ENCODE data around the gene TRPM2. TPM values are rescaled to one million over a fixed set of nuclear protein-coding genes. Genes with fewer than 3 reads are reported as not detected.

Gene TRPM2
- total RNA-seq, 1 experiment from 2014 or later, result 28.1 TPM

DNA sequence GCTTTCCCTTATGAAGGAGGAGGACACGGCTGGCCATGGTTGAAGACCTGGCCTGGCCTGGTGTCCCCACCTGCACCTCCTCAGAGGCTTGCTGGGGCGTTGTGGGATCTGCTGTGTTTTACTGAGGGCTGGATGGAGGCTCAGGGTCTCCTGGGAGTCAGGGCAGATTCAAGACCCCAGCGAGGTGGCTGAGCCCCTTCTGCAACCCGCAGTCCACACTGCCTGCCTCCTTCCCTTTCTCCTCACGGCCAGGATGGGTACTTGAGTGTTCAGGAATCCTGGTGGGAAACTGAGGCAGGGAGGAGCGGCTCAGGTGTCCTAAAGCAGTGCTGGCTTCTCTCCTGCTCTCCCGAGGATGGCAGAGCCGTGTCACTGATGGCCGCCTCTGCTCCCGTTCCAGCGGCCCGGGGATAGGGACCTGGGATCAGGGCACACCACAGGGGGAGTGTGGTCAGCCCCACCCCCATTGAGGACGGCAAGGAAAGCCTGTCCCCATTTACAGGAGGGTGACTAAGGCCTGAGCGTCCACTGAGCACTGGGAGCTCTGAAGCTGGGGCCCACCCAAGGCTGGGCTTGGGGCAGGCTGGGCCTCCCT is 47.5 kb downstream of the TRPM2 start (continued):
- TF ChIP-seq, protein P1, sequence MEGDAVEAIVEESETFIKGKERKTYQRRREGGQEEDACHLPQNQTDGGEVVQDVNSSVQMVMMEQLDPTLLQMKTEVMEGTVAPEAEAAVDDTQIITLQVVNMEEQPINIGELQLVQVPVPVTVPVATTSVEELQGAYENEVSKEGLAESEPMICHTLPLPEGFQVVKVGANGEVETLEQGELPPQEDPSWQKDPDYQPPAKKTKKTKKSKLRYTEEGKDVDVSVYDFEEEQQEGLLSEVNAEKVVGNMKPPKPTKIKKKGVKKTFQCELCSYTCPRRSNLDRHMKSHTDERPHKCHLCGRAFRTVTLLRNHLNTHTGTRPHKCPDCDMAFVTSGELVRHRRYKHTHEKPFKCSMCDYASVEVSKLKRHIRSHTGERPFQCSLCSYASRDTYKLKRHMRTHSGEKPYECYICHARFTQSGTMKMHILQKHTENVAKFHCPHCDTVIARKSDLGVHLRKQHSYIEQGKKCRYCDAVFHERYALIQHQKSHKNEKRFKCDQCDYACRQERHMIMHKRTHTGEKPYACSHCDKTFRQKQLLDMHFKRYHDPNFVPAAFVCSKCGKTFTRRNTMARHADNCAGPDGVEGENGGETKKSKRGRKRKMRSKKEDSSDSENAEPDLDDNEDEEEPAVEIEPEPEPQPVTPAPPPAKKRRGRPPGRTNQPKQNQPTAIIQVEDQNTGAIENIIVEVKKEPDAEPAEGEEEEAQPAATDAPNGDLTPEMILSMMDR (IDR thresholded peaks at IDR 0.05 in 2 of 3, conservative IDR thresholded peaks at IDR 0.05 in 1 of 3; ENCODE audit: borderline replicate concordance in 1 of 3, insufficient read depth in 1 of 3, low read depth in 2 of 3, low read length in 2 of 3), result no peak
- TF ChIP-seq SP1 (IDR thresholded peaks at IDR 0.05; ENCODE audit: low read depth), result no peak
- TF ChIP-seq POLR2A (IDR thresholded peaks at IDR 0.05; ENCODE audit: borderline replicate concordance, extremely low read depth, insufficient read depth, insufficient read length), result no peak

DNA sequence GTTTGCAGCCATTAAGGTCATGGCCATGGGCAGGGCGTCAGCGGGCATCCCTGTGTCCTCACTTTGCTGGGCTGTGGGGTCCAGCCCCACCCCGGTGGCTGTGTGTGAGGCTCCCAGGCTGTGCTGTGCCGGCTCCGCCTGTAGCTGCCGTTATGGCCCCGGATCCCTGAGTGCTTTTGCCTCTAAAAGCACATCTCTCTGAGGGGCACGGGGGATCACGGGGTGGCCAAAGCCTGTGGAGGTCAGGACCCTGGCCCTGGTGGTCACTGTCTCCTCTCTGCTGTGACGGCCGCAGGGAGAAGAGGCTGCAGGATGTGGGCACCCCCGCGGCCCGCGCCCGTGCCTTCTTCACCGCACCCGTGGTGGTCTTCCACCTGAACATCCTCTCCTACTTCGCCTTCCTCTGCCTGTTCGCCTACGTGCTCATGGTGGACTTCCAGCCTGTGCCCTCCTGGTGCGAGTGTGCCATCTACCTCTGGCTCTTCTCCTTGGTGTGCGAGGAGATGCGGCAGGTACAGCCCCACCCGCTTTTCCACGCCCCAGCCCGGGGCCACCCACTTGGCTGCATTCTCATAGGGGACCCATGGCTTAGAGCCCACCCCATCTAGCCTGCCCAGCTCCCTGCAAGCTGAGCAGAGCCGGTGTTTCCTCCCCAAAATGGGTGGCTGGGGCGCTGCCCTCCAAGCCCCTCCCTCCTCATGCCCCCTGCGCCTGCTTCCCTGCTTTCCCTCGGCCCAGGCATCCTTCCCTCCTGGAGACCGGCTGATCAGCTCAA is 48.2 kb downstream of the TRPM2 start:
- ATAC-seq (no peak), DNase-seq (ENCODE audit: low read depth, low spot score) (no peak)
- Histone ChIP-seq H3K79me2 (ENCODE audit: insufficient read depth, low read length) (no peaks in the 10 kb centered on the region), H3K9me2 (ENCODE audit: insufficient read depth) (no peaks in the 10 kb centered on the region), H4K20me1 (ENCODE audit: insufficient read depth) (no peaks in the 10 kb centered on the region), H3K4me2 (ENCODE audit: low read length) (no peak overlapping the region), H3K36me3 (ENCODE audit: control insufficient read depth in 1 of 2, insufficient read depth in 2 of 2, low read length in 2 of 2) (no peaks in the 10 kb centered on the region), H3K27ac (ENCODE audit: low read depth, low read length) (no peak overlapping the region), H3K27me3 (ENCODE audit: insufficient read depth, low read length) (no peaks in the 10 kb centered on the region), H3K9ac (ENCODE audit: low read length) (no peak overlapping the region), H2AFZ (ENCODE audit: low read depth, low read length, poor library complexity, severe bottlenecking) (no peak overlapping the region), H3K9me3 (ENCODE audit: control insufficient read depth in 1 of 2, insufficient read depth in 1 of 2, low read depth in 1 of 2, low read length in 2 of 2) (peaks cover 0 to 9% of the 10 kb centered on the region in 2 experiments; a peak in 1 of 4 replicates), H3K4me1 (ENCODE audit: control insufficient read depth in 1 of 2, insufficient read depth in 2 of 2, low read length in 2 of 2) (no peaks in the 10 kb centered on the region), H3K4me3 (replicated peaks in 1 of 2; ENCODE audit: low read depth in 1 of 2, low read length in 2 of 2) (no peak overlapping the region)
- ChIA-PET RAD21 (ENCODE audit: low non-redundant PET in 1 of 2, low total read pairs in 2 of 2, uncharacterized antibody in 2 of 2, unreplicated experiment in 2 of 2) (no interaction called here), POLR2A (no interaction called here), CTCF (no interaction called here)
- BruUV-seq (replicated peaks), result no TSS peak
- intact Hi-C loops (cut with micrococcal nuclease), result no loop called here
- TF ChIP-seq EZH2 (IDR thresholded peaks at IDR 0.05), result no peak
- no peak for TF ChIP-seq POLR2AphosphoS5 (IDR thresholded peaks at IDR 0.05; ENCODE audit: low read depth, low read length)
- TF ChIP-seq POLR2A (IDR thresholded peaks at IDR 0.05; ENCODE audit: borderline replicate concordance, extremely low read depth, insufficient read depth, insufficient read length), result no peak
- TF ChIP-seq, protein P2, sequence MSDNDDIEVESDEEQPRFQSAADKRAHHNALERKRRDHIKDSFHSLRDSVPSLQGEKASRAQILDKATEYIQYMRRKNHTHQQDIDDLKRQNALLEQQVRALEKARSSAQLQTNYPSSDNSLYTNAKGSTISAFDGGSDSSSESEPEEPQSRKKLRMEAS (IDR thresholded peaks at IDR 0.05), result no peak
- no peak for TF ChIP-seq SIN3A (IDR thresholded peaks at IDR 0.05; ENCODE audit: low read depth)
- no peak for TF ChIP-seq SRF (IDR thresholded peaks at IDR 0.05; ENCODE audit: low read depth)
- no peak for TF ChIP-seq ELF1 (IDR thresholded peaks at IDR 0.05; ENCODE audit: borderline replicate concordance, low read depth)
- TF ChIP-seq, protein P3, sequence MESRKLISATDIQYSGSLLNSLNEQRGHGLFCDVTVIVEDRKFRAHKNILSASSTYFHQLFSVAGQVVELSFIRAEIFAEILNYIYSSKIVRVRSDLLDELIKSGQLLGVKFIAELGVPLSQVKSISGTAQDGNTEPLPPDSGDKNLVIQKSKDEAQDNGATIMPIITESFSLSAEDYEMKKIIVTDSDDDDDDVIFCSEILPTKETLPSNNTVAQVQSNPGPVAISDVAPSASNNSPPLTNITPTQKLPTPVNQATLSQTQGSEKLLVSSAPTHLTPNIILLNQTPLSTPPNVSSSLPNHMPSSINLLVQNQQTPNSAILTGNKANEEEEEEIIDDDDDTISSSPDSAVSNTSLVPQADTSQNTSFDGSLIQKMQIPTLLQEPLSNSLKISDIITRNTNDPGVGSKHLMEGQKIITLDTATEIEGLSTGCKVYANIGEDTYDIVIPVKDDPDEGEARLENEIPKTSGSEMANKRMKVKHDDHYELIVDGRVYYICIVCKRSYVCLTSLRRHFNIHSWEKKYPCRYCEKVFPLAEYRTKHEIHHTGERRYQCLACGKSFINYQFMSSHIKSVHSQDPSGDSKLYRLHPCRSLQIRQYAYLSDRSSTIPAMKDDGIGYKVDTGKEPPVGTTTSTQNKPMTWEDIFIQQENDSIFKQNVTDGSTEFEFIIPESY (IDR thresholded peaks at IDR 0.05; ENCODE audit: extremely low read depth, insufficient replicate concordance, low read length), result no peak
- no peak for TF ChIP-seq RAD21 (IDR thresholded peaks at IDR 0.05; ENCODE audit: low read depth)
- no peak for TF ChIP-seq CEBPB (IDR thresholded peaks at IDR 0.05; ENCODE audit: low read depth)
- TF ChIP-seq JUND (IDR thresholded peaks at IDR 0.05), result no peak
- TF ChIP-seq, protein P4, sequence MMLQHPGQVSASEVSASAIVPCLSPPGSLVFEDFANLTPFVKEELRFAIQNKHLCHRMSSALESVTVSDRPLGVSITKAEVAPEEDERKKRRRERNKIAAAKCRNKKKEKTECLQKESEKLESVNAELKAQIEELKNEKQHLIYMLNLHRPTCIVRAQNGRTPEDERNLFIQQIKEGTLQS (IDR thresholded peaks at IDR 0.05), result no peak
